Smooth muscle cell (in vitro differentiated cells): Measurements from ENCODE around the gene RPL28. TPM values are rescaled to one million over a fixed set of nuclear protein-coding genes. Genes with fewer than 3 reads are reported as not detected.
A peak's percentile ranks its signal among the peaks of the same experiment; 100 is the strongest.

ENCODE experiments used
- DNase-seq: peaks from one replicate; lab custom pipeline; 2025; ENCODE audit not compliant: unreplicated experiment; lab: John Stamatoyannopoulos, UW
- H2AFZ ChIP-seq: fragments of 200-600 bp; sonication (generic); 2 replicates; pipeline ENCODE4 v1.6.0; 2016; ENCODE audit warnings: antibody characterized with exemption, low read depth, mild to moderate bottlenecking
- H3F3A ChIP-seq: fragments of 200-600 bp; sonication (generic); 2 replicates; pipeline ENCODE4 v1.6.0; 2017; ENCODE audit warnings: antibody characterized with exemption, low read depth
- H3K27ac ChIP-seq: fragments of 200-600 bp; sonication (generic); 2 replicates; pipeline ENCODE4 v1.5.1; 2016; ENCODE audit warnings: low read depth, mild to moderate bottlenecking
- H3K27me3 ChIP-seq: fragments of 200-600 bp; sonication (generic); 2 replicates; pipeline ENCODE4 v1.6.1; 2016; ENCODE audit warnings: low read depth, mild to moderate bottlenecking
- H3K36me3 ChIP-seq: fragments of 200-600 bp; sonication (generic); 2 replicates; pipeline ENCODE4 v1.5.1; 2016; ENCODE audit warnings: low read depth
- H3K4me1 ChIP-seq: fragments of 200-600 bp; sonication (generic); 2 replicates; pipeline ENCODE4 v1.5.1; 2016; ENCODE audit warnings: low read depth
- H3K4me2 ChIP-seq: fragments of 200-600 bp; sonication (generic); 2 replicates; pipeline ENCODE4 v1.6.0; 2016; ENCODE audit warnings: mild to moderate bottlenecking
- H3K4me3 ChIP-seq: fragments of 200-600 bp; sonication (generic); 2 replicates; pipeline ENCODE4 v1.5.1; 2016; ENCODE audit warnings: mild to moderate bottlenecking
- H3K79me2 ChIP-seq: fragments of 200-600 bp; sonication (generic); 2 replicates; pipeline ENCODE4 v1.6.0; 2016; ENCODE audit warnings: low read depth, mild to moderate bottlenecking
- H3K9ac ChIP-seq: fragments of 200-600 bp; sonication (generic); 2 replicates; pipeline ENCODE4 v1.6.0; 2016; ENCODE audit warnings: low read depth
- H3K9me3 ChIP-seq: fragments of 200-600 bp; sonication (generic); replicated peaks from 2 replicates; pipeline ENCODE4 v1.5.1; 2016; ENCODE audit warnings: low read depth
- H4K20me1 ChIP-seq: fragments of 200-600 bp; sonication (generic); 2 replicates; pipeline ENCODE4 v1.6.0; 2016; ENCODE audit warnings: low read depth
- CTCF ChIP-seq: fragments of 200-600 bp; sonication (generic); IDR thresholded peaks from 2 replicates; pipeline ENCODE4 v1.5.1; 2017; ENCODE audit warnings: borderline replicate concordance, mild to moderate bottlenecking, antibody characterized with exemption; ENCODE audit not compliant: insufficient read depth, poor library complexity, severe bottlenecking
- WGBS: methylation state at CpG from one replicate; pipeline ENCODE4 v1.1.7; 2016; ENCODE audit warnings: low lambda C conversion rate; 5-methylcytosine and 5-hydroxymethylcytosine counted together
- polyA plus RNA-seq: library from polyadenylated mRNA; unstranded; fragments of >200 nt; fragmentation: Nextera tagmentation; extraction: Ambion mirVana; gene quantifications from 2 replicates; pipeline ENCODE4 v1.2.1, GENCODE V29; 2016
- total RNA-seq: library from RNA; depleted of rRNA; stranded (reverse); fragments of >200 nt; gene quantifications from 2 replicates; pipeline ENCODE4 v1.2.3, GENCODE V29; 2014

RPL28 gene
- total and polyA plus RNA-seq, 2 experiments from 2014 or later = 515 to 1,108 TPM

DNA sequence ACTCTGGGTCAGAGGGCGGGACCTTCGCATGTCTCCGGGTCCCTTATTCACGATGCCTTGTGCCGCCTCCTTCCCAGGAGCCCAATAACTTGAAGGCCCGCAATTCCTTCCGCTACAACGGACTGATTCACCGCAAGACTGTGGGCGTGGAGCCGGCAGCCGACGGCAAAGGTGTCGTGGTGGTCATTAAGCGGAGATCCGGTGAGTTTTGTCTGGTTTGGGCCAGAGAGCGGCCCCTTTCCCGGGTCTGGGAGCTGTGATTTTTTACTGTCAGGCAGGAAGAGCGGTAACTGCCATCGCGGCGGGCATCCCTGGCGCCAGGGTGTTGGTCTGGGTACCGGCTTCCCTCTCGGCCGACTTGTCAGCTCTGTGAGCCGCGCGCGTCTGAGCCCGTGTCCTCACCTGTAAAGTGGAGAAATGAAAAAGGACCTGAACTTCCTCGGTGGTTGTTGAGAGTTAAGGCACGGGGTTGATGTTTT is 800 bp downstream of the RPL28 start:
- no peaks in the 10 kb centered on the region for H3K9me3 ChIP-seq
- no peaks in the 10 kb centered on the region for H3K27me3 ChIP-seq
- peaks cover 58% of the 10 kb centered on the region for H4K20me1 ChIP-seq
- peak overlapping the region; percentile 93 for H3K4me2 ChIP-seq
- H3K36me3 ChIP-seq = no peaks in the 10 kb centered on the region
- H3K9ac ChIP-seq = peak overlapping the region; percentile 92
- peaks cover 40% of the 10 kb centered on the region for H3K79me2 ChIP-seq
- H2AFZ ChIP-seq = no peak overlapping the region
- no peak for TF ChIP-seq CTCF
- H3F3A ChIP-seq = peaks cover 9% of the 10 kb centered on the region
- WGBS = 5% methylated on average over 32 of the region's 33 CpGs
- peak overlapping the region; percentile 90 for H3K27ac ChIP-seq
- DNase-seq = no peak
- H3K4me3 ChIP-seq = peak overlapping the region; percentile 85
- H3K4me1 ChIP-seq = peaks cover 33% of the 10 kb centered on the region

DNA sequence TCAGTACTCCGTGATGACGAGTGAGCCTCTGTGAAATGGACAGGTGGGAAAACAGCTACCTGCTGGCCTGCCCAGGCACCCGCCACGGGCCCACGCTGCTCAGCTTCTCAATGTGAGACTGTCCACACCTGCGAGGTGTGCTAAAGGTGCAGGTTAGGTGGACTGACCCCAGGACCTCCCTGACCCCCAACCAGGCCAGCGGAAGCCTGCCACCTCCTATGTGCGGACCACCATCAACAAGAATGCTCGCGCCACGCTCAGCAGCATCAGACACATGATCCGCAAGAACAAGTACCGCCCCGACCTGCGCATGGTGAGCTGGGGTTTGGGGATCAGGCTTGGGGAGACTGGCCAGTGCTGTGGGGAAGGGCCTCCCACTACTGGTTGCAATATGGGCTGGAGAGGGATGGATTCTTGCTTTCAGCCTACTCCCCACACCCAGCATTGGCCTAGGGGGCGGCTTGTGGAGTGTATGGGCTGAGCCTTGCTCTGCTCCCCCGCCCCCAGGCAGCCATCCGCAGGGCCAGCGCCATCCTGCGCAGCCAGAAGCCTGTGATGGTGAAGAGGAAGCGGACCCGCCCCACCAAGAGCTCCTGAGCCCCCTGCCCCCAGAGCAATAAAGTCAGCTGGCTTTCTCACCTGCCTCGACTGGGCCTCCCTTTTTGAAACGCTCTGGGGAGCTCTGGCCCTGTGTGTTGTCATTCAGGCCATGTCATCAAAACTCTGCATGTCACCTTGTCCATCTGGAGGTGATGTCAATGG is 2.2 kb downstream of the RPL28 start:
- peaks cover 9% of the 10 kb centered on the region for H3F3A ChIP-seq
- no peak for TF ChIP-seq CTCF
- H3K4me3 ChIP-seq = peak overlapping the region; percentile 85
- no peaks in the 10 kb centered on the region for H3K9me3 ChIP-seq
- peak overlapping the region; percentile 93 for H3K4me2 ChIP-seq
- H3K79me2 ChIP-seq = peaks cover 47% of the 10 kb centered on the region
- no peaks in the 10 kb centered on the region for H3K27me3 ChIP-seq
- H4K20me1 ChIP-seq = peaks cover 72% of the 10 kb centered on the region
- H3K4me1 ChIP-seq = peaks cover 32% of the 10 kb centered on the region
- H3K36me3 ChIP-seq = no peaks in the 10 kb centered on the region
- DNase-seq = no peak
- no peak overlapping the region for H3K9ac ChIP-seq
- H2AFZ ChIP-seq = no peak overlapping the region
- WGBS = 94% methylated on average over 20 of the region's 24 CpGs
- no peak overlapping the region for H3K27ac ChIP-seq

- Histone ChIP-seq H3K9ac (no peak overlapping the region), H3K4me3 (no peak overlapping the region)
- no peak for TF ChIP-seq CTCF
Observed at GRCh38 chr19:55389386-55390317, 3.9 kb downstream of the RPL28 start.

More at GRCh38 chr19:55389386-55390317, 3.9 kb downstream of the RPL28 start:
- Histone ChIP-seq H3K4me2 (no peak overlapping the region), H3K36me3 (no peaks in the 10 kb centered on the region), H3K4me1 (peaks cover 21% of the 10 kb centered on the region), H3K79me2 (peaks cover 47% of the 10 kb centered on the region), H3K27me3 (no peaks in the 10 kb centered on the region), H3F3A (peaks cover 5% of the 10 kb centered on the region), H4K20me1 (peaks cover 75% of the 10 kb centered on the region), H3K27ac (no peak overlapping the region), H2AFZ (no peak overlapping the region), H3K9me3 (no peaks in the 10 kb centered on the region)
- DNase-seq = no peak
- WGBS = 91% methylated on average over 21 of the region's 21 CpGs
